LNCaP clone FGC (cell line): Measurements from ENCODE around the gene NPIPB6.
A peak's percentile ranks its signal among the peaks of the same experiment; 100 is the strongest.

Source experiments
- DNase-seq: peaks from one replicate; pipeline ENCODE4 v3.0.0-alpha.2; 2011; ENCODE audit warnings: low read depth
- H3K4me3 ChIP-seq: 2 replicates; pipeline ENCODE4 v1.5.1; 2011; ENCODE audit warnings: mild to moderate bottlenecking, low read depth, low read length, control low read depth
- CTCF ChIP-seq: IDR thresholded peaks from 2 replicates; pipeline ENCODE4 v1.5.1; 2012; ENCODE audit warnings: mild to moderate bottlenecking; ENCODE audit not compliant: control insufficient read depth, insufficient read depth; ENCODE audit errors: extremely low read depth

NPIPB6 gene

DNA sequence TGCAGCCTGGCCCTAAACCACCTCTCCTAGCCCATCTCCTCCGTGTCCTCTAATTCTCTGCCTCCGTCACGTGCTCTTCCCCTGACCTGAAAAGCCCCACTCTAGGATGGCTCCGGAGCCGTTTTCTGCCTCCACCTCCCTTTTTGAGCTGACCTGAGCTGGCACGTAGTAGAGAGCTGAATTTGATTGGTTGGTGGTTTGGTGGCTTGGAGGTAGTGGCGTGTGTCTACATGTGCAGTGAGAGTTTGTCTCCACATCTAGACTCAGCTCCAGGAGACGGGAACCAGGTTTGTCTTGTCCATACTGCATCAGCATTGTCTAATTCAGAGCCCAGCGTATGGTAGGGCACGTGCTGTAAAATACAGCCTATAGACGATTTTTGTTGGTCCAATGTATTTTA lies 68.0 kb downstream of the NPIPB6 start:
- DNase-seq, result no peak
- TF ChIP-seq CTCF, result no peak
- no peak overlapping the region for H3K4me3 ChIP-seq

- no peak for DNase-seq
- peak overlapping the region; percentile 86 for H3K4me3 ChIP-seq
- TF ChIP-seq CTCF, result no peak
Measured at GRCh38 chr16:28294201-28294600, 69.1 kb downstream of the NPIPB6 start.

DNA sequence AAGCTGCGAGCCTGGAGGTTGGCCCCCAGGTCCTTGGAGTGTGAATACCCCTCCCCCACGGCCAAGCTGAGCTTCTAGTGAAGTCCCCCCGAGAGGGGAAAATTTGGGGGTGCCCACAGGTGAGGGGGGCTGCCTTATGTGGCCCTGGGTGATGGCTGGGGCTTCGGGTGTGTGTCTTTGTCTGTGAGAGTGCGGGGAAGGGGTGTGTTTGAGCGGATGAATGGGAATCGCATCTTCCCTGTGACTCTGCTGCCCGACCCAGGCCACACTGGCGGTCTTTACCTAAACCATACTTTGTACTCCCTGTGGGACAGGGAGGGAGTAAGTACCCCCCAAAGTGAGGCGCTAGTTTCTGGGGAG lies 69.7 kb downstream of the NPIPB6 start:
- no peak for DNase-seq
- peak overlapping the region; percentile 86 for H3K4me3 ChIP-seq
- TF ChIP-seq CTCF, result no peak

DNA sequence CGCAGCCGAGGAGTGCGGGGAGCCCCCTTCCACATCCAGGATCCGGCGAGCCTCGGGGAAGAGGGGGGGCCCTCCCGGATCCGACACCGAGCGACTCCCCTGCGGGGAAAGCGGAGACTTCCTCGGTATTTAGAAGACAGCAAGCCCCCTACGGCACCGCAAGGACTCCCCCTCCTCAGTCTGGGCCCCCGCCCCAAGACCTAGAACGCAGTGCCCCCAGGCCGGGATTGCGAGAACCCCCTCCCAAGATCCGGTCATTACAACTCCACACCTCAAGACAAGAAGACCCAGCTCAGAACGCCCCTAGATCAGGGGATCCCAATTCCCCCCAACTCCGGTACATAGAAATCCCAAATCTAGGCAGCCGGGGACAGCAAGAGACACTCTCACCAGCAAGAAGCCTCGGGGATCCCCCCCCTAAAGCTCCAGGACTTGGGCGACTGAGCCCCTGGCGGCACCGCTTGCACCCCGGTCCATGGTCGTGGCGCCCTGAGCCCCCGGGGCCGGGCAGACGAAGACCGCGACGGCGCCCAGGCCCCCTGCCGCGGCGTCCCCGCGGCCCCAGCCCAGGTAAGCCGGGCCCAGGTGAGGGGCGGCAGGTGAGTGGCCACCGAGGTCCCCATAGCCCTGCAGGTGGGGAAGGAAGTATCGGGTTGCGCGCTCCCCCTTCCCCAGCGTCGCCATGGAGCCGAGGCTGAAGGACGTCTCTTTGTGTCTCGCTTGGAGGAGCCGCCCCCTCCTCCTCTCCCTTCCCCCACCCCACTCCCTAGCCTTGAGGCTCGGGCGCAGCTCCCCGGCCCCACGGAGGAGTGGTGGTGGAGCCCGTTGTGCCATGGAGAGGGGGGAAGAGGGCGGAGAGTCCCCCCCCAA lies 70.3 kb downstream of the NPIPB6 start:
- peak overlapping the region; percentile 86 for H3K4me3 ChIP-seq
- no peak for TF ChIP-seq CTCF
- no peak for DNase-seq
